Naive thymus-derived CD4-positive, alpha-beta T cell (primary cell): ENCODE results near the gene CD226. TPM values are rescaled to one million over a fixed set of nuclear protein-coding genes. Genes with fewer than 3 reads are reported as not detected.

Experiments used
- ATAC-seq: fragments of 150-1000 bp; cut with Tn5 transposase; 2 replicates; pipeline ENCODE4 v1.10.0; 2021; ENCODE audit warnings: mild to moderate bottlenecking, moderate library complexity
- CTCF ChIA-PET: fragments of 350-600 bp; sonication (Branson Sonifier 250); formaldehyde crosslinking; loops from one replicate; lab custom pipeline; 2021; ENCODE audit warnings: antibody characterized with exemption; lab: Charles Lee
- POLR2A ChIA-PET: fragments of 350-600 bp; sonication (Branson Sonifier 250); formaldehyde crosslinking; loops from one replicate; lab custom pipeline; 2021; ENCODE audit warnings: antibody characterized with exemption, inconsistent platforms; lab: Charles Lee
- DNase-seq, 9 donors: peaks; one replicate each; pipeline versions ENCODE4 v3.0.0 to v3.0.0-alpha.2; 2020 to 2022; ENCODE audit warnings: mixed read lengths in 1 of 9
- H3K27ac ChIP-seq: one replicate; pipeline ENCODE4 v1.7.0; 2013; ENCODE audit warnings: mild to moderate bottlenecking, low read depth, low read length, moderate library complexity
- H3K27me3 ChIP-seq, 2 donors: one replicate each; pipeline ENCODE4 v1.7.0; 2013; ENCODE audit warnings: low read length in 2 of 2, mild to moderate bottlenecking in 2 of 2, moderate library complexity in 2 of 2; ENCODE audit not compliant: control insufficient read depth in 2 of 2, insufficient read depth in 2 of 2
- H3K36me3 ChIP-seq, 3 experiments: 1 replicate in 2 of 3; 2 replicates in 1 of 3; pipeline ENCODE4 v1.7.0; 2013; ENCODE audit warnings: low read length in 3 of 3, mild to moderate bottlenecking in 3 of 3, moderate library complexity in 1 of 3; ENCODE audit not compliant: insufficient read depth in 3 of 3, control insufficient read depth in 2 of 3
- H3K4me1 ChIP-seq, 2 donors: one replicate each; pipeline ENCODE4 v1.7.0; 2013; ENCODE audit warnings: low read length in 2 of 2, mild to moderate bottlenecking in 2 of 2, moderate library complexity in 1 of 2; ENCODE audit not compliant: control insufficient read depth in 2 of 2, insufficient read depth in 2 of 2
- H3K4me3 ChIP-seq: 2 replicates; pipeline ENCODE4 v1.7.0; 2013; ENCODE audit warnings: mild to moderate bottlenecking, low read length
- H3K9me3 ChIP-seq, 3 experiments: 1 replicate in 2 of 3; 2 replicates in 1 of 3; pipeline ENCODE4 v1.7.0; 2013; ENCODE audit warnings: low read length in 3 of 3; ENCODE audit not compliant: control insufficient read depth in 2 of 3
- H3K27ac Mint-ChIP-seq, 9 donors: one replicate each; pipeline ENCODE4 v1.8.0; 2020 to 2022; ENCODE audit warnings: mixed read lengths in 9 of 9, mild to moderate bottlenecking in 8 of 9, moderate library complexity in 5 of 9, inconsistent platforms in 2 of 9
- H3K27me3 Mint-ChIP-seq, 5 donors: one replicate each; pipeline ENCODE4 v1.8.0; 2021 to 2022; ENCODE audit warnings: mixed read lengths in 5 of 5, mild to moderate bottlenecking in 1 of 5
- H3K36me3 Mint-ChIP-seq, 5 donors: one replicate each; pipeline ENCODE4 v1.8.0; 2020 to 2022; ENCODE audit warnings: mixed read lengths in 5 of 5, mild to moderate bottlenecking in 3 of 5, inconsistent platforms in 1 of 5
- H3K4me1 Mint-ChIP-seq, 7 donors: one replicate each; pipeline ENCODE4 v1.8.0; 2020 to 2022; ENCODE audit warnings: mixed read lengths in 7 of 7, mild to moderate bottlenecking in 3 of 7, inconsistent platforms in 1 of 7
- H3K4me3 Mint-ChIP-seq, 10 donors: one replicate each; pipeline ENCODE4 v1.8.0; 2020 to 2022; ENCODE audit warnings: mild to moderate bottlenecking in 10 of 10, mixed read lengths in 10 of 10, moderate library complexity in 6 of 10, inconsistent platforms in 2 of 10
- H3K9me3 Mint-ChIP-seq, 11 donors: one replicate each; pipeline ENCODE4 v1.8.0; 2020 to 2022; ENCODE audit warnings: mixed read lengths in 11 of 11, mild to moderate bottlenecking in 4 of 11, inconsistent platforms in 1 of 11, moderate library complexity in 1 of 11
- intact Hi-C, 2 donors: fragments of 100-400 bp; cut with micrococcal nuclease; formaldehyde crosslinking; loops; one replicate each; pipeline ENCODE4 v1.15.1; 2023
- polyA plus RNA-seq, 2 donors: library from polyadenylated mRNA; unstranded; fragments of 300-500 nt; fragmentation: Illumina TruSeq; gene quantifications; one replicate each; pipeline ENCODE4 v1.2.3, GENCODE V29; 2021
- total RNA-seq, 6 experiments: library from RNA in 5 of 6; stranded (reverse) in 5 of 6; gene quantifications; 1 replicate in 5 of 6; 2 replicates in 1 of 6; pipeline ENCODE4 v1.2.3 and lab custom pipeline; 2021 to 2026

CD226 gene
- total and polyA plus RNA-seq, 7 experiments from 2014 or later: 27.9 to 103 (median 45.9) TPM

DNA sequence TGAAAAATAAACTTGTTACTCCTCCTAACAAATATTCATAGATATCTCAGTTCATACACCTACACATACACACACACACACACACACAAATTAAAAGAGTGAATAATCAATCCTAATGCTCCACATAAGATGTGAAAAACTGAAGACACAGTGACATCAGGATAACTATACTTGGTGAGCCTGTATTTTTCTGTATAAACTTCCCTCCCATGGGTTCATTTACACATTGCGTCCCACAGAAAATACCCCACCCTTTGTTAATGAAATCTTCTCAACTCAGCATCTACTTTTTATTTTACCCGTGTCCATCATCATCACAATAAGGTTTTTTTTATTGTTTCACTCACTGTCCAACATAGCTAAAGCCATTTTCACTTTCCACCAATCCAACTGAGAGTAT, 60.4 kb downstream of the CD226 start:
- Histone ChIP-seq H3K4me1 (peaks cover 4 to 28% of the 10 kb centered on the region in 2 donors), H3K27me3 (no peaks in the 10 kb centered on the region), H3K27ac (no peak overlapping the region), H3K9me3 (no peaks in the 10 kb centered on the region), H3K36me3 (no peaks in the 10 kb centered on the region), H3K4me3 (no peak overlapping the region)
- CTCF ChIA-PET: no interaction called here
- POLR2A ChIA-PET: no interaction called here
- H3K36me3 Mint-ChIP-seq: peaks cover 4 to 54% (median 36%) of the 10 kb centered on the region in 5 donors
- no peaks in the 10 kb centered on the region for H3K27me3 Mint-ChIP-seq
- peaks cover 42 to 87% (median 80%) of the 10 kb centered on the region in 7 donors for H3K4me1 Mint-ChIP-seq
- intact Hi-C loops: no loop called here
- peak overlapping the region in 1 of 10 donors; percentile 7 for H3K4me3 Mint-ChIP-seq
- ATAC-seq (no peak), DNase-seq (no peak)
- H3K9me3 Mint-ChIP-seq: peaks cover 0 to 15% (median 4%) of the 10 kb centered on the region in 11 donors
- peak overlapping the region in 4 of 9 donors; percentile 2 to 62 (median 51) for H3K27ac Mint-ChIP-seq

DNA sequence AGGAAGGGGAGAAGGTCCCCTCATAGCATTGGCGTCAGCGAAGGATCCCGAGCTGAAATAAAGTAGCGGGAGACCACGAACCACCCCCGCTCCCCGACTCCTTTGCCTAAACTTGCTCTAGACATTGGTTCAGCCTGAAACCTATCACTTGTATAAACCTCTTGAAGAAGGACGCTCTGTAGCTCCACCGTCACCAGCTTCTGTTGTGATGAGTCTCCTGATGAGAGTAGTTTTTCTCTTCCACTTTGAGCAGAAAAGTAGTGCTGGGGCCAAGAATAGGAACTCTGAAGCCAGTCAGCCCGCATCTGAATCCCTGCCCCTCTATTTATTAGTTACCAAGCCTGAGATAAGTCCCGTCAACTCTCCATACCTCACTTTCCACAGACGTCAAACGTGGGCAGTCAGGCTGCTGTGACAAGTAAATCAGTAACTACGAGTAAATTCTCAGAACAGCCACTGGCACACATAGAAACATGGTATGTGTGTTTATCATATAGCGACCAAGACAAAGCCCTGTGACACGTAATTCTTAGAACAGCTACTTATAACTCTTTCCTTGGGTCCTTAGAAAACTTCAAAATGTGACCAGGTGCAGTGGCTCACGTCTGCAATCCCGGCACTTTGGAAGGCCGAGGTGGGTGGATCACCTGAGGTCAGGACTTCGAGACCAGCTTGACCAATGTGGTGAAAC, 61.7 kb downstream of the CD226 start:
- Histone ChIP-seq H3K4me3 (no peak overlapping the region), H3K27me3 (no peaks in the 10 kb centered on the region), H3K9me3 (no peaks in the 10 kb centered on the region), H3K27ac (no peak overlapping the region), H3K36me3 (no peaks in the 10 kb centered on the region), H3K4me1 (peaks cover 4 to 28% of the 10 kb centered on the region in 2 donors)
- H3K27me3 Mint-ChIP-seq: no peaks in the 10 kb centered on the region
- DNase-seq (peak in 1 of 9 donors; percentile 50), ATAC-seq (peak; percentile 32)
- H3K9me3 Mint-ChIP-seq: peaks cover 0 to 6% (median 1%) of the 10 kb centered on the region in 11 donors
- ChIA-PET POLR2A (no interaction called here), CTCF (interaction anchor here (0.5 kb wide), 1 partner anchor 58 kb away, joined by 3 read pairs; no protein-coding TSS in a partner anchor)
- intact Hi-C loops: loop anchor here in 1 of 2 donors (1.0 kb wide), 3 partner anchors 11 to 71 kb away; no protein-coding TSS in a partner anchor
- peaks cover 38 to 81% (median 73%) of the 10 kb centered on the region in 7 donors for H3K4me1 Mint-ChIP-seq
- H3K4me3 Mint-ChIP-seq: peak overlapping the region in 2 of 10 donors; percentile 36 to 89
- H3K27ac Mint-ChIP-seq: peak overlapping the region in 6 of 9 donors; percentile 5 to 99 (median 62)
- peaks cover 0 to 46% (median 31%) of the 10 kb centered on the region in 5 donors for H3K36me3 Mint-ChIP-seq

DNA sequence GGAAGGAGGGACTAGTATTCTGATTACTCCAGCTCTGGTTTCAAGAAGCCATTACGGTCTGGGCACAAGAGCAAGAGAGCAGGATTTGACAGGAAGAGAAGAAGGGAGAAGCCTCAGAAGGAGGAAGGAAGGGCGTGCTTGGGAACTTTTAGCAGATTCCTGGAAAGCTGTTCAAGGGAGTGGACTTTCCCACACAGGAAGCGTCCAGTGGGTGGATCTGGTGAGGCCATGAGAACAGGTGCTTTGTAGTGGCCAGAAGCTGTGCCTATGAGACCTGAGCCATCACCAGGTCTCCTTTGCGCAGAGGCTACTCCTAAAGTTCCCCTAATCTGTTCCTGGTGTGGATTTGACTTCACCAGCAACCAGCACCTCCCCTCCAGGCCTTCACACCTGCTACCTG, 62.3 kb downstream of the CD226 start:
- H3K36me3 Mint-ChIP-seq: peaks cover 0 to 43% (median 28%) of the 10 kb centered on the region in 5 donors
- H3K27ac Mint-ChIP-seq: peak overlapping the region in 7 of 9 donors; percentile 3 to 99 (median 53)
- no peaks in the 10 kb centered on the region for H3K27me3 Mint-ChIP-seq
- H3K4me1 Mint-ChIP-seq: peaks cover 33 to 77% (median 69%) of the 10 kb centered on the region in 7 donors
- intact Hi-C loops: no loop called here
- ChIA-PET POLR2A (interaction anchor here (0.8 kb wide), 1 partner anchor 12 kb away, joined by 3 read pairs; no protein-coding TSS in a partner anchor), CTCF (interaction anchor here (0.5 kb wide), 1 partner anchor 58 kb away, joined by 3 read pairs; no protein-coding TSS in a partner anchor)
- no peak overlapping the region for H3K27ac ChIP-seq
- H3K4me3 Mint-ChIP-seq: peak overlapping the region in 2 of 10 donors; percentile 18 to 89
- DNase-seq (no peak), ATAC-seq (no peak)
- H3K9me3 Mint-ChIP-seq: peaks cover 0 to 1% (median 0%) of the 10 kb centered on the region in 11 donors
- H3K4me1 ChIP-seq: peaks cover 4 to 23% of the 10 kb centered on the region in 2 donors
- no peak overlapping the region for H3K4me3 ChIP-seq
- no peaks in the 10 kb centered on the region for H3K36me3 ChIP-seq
- no peaks in the 10 kb centered on the region for H3K27me3 ChIP-seq
- no peaks in the 10 kb centered on the region for H3K9me3 ChIP-seq

DNA sequence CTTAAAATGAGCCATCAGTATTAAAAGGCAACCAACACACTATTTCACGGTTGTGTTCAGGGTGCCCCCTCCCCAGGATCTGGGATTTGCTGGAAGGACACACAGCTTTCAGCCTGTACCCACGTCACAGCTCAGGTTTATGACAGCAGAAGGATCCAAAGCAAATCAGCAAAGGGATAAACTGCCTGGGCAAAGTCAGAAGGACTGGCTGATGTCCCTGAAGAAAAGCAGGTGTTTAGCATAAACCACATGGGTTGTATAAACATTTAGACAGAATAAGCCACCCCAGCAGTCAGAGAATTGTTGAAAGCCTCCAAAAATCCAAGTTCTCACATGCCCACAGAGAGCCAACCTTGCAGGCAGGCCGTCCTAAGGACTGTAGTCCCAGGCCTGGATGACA, 63.9 kb downstream of the CD226 start:
- Histone ChIP-seq H3K27ac (no peak overlapping the region), H3K4me3 (no peak overlapping the region), H3K4me1 (peaks cover 4 to 18% of the 10 kb centered on the region in 2 donors), H3K9me3 (no peaks in the 10 kb centered on the region), H3K36me3 (no peaks in the 10 kb centered on the region), H3K27me3 (no peaks in the 10 kb centered on the region)
- H3K9me3 Mint-ChIP-seq: peaks cover 0 to 10% (median 1%) of the 10 kb centered on the region in 11 donors
- ChIA-PET POLR2A (interaction anchor here (1.2 kb wide), 1 partner anchor 15 kb away, joined by 3 read pairs; no protein-coding TSS in a partner anchor), CTCF (no interaction called here)
- peaks cover 2 to 52% (median 32%) of the 10 kb centered on the region in 5 donors for H3K36me3 Mint-ChIP-seq
- H3K27ac Mint-ChIP-seq: peak overlapping the region in 6 of 9 donors; percentile 10 to 72 (median 51)
- intact Hi-C loops: loop anchor here in 1 of 2 donors (2.0 kb wide), 1 partner anchor 15 kb away; no protein-coding TSS in a partner anchor
- DNase-seq (no peak), ATAC-seq (no peak)
- peaks cover 25 to 76% (median 66%) of the 10 kb centered on the region in 7 donors for H3K4me1 Mint-ChIP-seq
- H3K27me3 Mint-ChIP-seq: no peaks in the 10 kb centered on the region
- H3K4me3 Mint-ChIP-seq: peak overlapping the region in 1 of 10 donors; percentile 32

DNA sequence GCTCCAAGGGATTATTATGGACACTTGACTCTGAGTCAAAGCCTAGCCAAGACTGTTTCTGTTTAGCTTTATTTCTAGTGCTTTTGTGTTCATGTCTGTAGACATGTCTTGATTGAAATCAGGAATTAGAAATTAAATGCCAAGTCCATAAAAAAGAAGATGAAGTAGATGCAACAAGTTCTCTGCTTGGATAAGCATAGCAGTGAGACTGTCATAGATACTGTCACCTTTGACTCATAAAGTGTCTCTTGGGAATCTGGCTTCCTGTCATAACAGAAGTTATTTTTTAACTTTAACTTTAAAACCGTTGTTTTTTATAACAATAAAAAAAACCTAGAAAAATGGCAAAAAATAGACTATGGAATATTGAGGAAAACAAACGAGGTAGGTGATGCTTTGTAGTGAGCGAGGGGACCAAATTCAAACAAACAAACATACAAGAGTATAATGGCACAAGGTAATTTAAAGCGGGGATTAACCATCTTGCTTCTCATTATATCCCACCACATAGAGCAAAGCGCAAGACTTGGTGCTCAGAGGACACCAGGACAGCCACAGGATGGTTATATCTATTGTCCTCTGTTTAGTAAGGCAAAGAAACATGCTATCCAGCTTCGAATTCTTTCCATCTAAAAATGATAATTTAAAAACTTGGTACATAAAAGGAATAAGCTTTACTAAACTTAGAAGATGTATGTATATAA, 64.6 kb downstream of the CD226 start:
- H3K27me3 Mint-ChIP-seq: no peaks in the 10 kb centered on the region
- no peak overlapping the region for H3K27ac ChIP-seq
- intact Hi-C loops: loop anchor here in 1 of 2 donors (2.0 kb wide), 1 partner anchor 14 kb away; no protein-coding TSS in a partner anchor
- peaks cover 3 to 59% (median 35%) of the 10 kb centered on the region in 5 donors for H3K36me3 Mint-ChIP-seq
- no peaks in the 10 kb centered on the region for H3K27me3 ChIP-seq
- DNase-seq: no peak
- CTCF ChIA-PET: no interaction called here
- POLR2A ChIA-PET: interaction anchor here (1.2 kb wide), 1 partner anchor 15 kb away, joined by 3 read pairs; no protein-coding TSS in a partner anchor
- no peak for ATAC-seq
- H3K27ac Mint-ChIP-seq: peak overlapping the region in 5 of 9 donors; percentile 10 to 43 (median 32)
- no peak overlapping the region for H3K4me3 Mint-ChIP-seq
- peaks cover 7 to 12% of the 10 kb centered on the region in 2 donors for H3K4me1 ChIP-seq
- no peaks in the 10 kb centered on the region for H3K9me3 ChIP-seq
- H3K4me3 ChIP-seq: no peak overlapping the region
- H3K4me1 Mint-ChIP-seq: peaks cover 25 to 76% (median 61%) of the 10 kb centered on the region in 7 donors
- no peaks in the 10 kb centered on the region for H3K36me3 ChIP-seq
- H3K9me3 Mint-ChIP-seq: peaks cover 0 to 10% (median 3%) of the 10 kb centered on the region in 11 donors

DNA sequence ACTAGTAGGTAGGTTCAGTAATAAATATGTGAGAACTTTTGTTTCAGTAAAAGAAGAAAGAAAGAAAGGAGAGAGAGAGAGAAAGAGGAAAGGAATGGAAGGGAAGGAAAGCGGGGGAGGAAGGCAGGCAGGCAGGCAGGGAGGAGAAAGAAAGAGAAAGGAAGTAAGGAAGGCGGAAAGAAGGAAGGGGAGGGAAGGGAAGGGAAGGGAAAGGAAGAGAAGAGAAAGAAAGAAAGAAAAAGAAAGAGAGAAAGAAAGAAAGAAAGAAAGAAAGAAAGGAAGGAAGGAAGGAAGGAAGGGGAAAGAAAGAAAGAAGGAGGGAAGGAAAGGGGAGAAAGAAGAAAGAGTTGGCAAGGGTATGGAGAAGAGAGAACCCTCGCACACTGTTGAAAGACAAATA, 67.6 kb downstream of the CD226 start:
- H3K9me3 ChIP-seq: no peaks in the 10 kb centered on the region
- Mint-ChIP-seq H3K36me3 (peaks cover 3 to 58% (median 34%) of the 10 kb centered on the region in 5 donors), H3K4me3 (no peak overlapping the region), H3K9me3 (peaks cover 0 to 10% (median 3%) of the 10 kb centered on the region in 11 donors), H3K4me1 (peaks cover 14 to 74% (median 52%) of the 10 kb centered on the region in 7 donors), H3K27me3 (no peaks in the 10 kb centered on the region), H3K27ac (peak overlapping the region in 2 of 9 donors; percentile 27 to 33)
- H3K27me3 ChIP-seq: no peaks in the 10 kb centered on the region
- intact Hi-C loops: no loop called here
- peaks cover 4 to 7% of the 10 kb centered on the region in 2 donors for H3K4me1 ChIP-seq
- ChIA-PET CTCF (no interaction called here), POLR2A (no interaction called here)
- DNase-seq (no peak), ATAC-seq (no peak)
- peaks cover 0 to 4% (median 0%) of the 10 kb centered on the region in 3 experiments for H3K36me3 ChIP-seq
- H3K27ac ChIP-seq: no peak overlapping the region
- H3K4me3 ChIP-seq: no peak overlapping the region
